ENCODE data around the gene PCYT1B.

GRCh38 chrX:24547961-24548360 lies 99.2 kb downstream of the PCYT1B start:
- TF ChIP-seq POLR2A (IDR thresholded peaks at IDR 0.05) (no peak), CTCF (IDR thresholded peaks at IDR 0.05) (no peak)

Data from heart left ventricle (tissue), 13 donors.